ENCODE measurements around the gene APEX1. TPM values are rescaled to one million over a fixed set of nuclear protein-coding genes. Genes with fewer than 3 reads are reported as not detected.
"Not testable (repeated sequence)": the region's sequence is repeated elsewhere in the genome, so short reads cannot be mapped to it uniquely, and the experiment has no call there.

APEX1 gene
- total RNA-seq, 1 donor from 2014 or later: 119 TPM

- ATAC-seq: no peak
These were observed 21.8 kb downstream of the APEX1 start for GRCh38 chr14:20476776-20477175.

- no peak for ATAC-seq
These were observed 22.3 kb downstream of the APEX1 start for GRCh38 chr14:20477211-20477876.

- ATAC-seq: no peak
These were observed 23.9 kb downstream of the APEX1 start for GRCh38 chr14:20478894-20479293.

GRCh38 chr14:20482382-20482781 lies 27.4 kb downstream of the APEX1 start:
- ATAC-seq: no peak

- no peak for ATAC-seq
These were observed 30.9 kb downstream of the APEX1 start for GRCh38 chr14:20485900-20486299.

- ATAC-seq: no peak
These were observed 31.8 kb downstream of the APEX1 start for GRCh38 chr14:20486684-20487395.

GRCh38 chr14:20487396-20487725 lies 32.3 kb downstream of the APEX1 start:
- no peak for ATAC-seq

GRCh38 chr14:20489093-20489994 lies 34.3 kb downstream of the APEX1 start:
- ATAC-seq: peak; percentile 81

GRCh38 chr14:20490563-20490962 lies 35.5 kb downstream of the APEX1 start:
- no peak for ATAC-seq

- ATAC-seq: no peak
These were observed 37.5 kb downstream of the APEX1 start for GRCh38 chr14:20492486-20492885.

- ATAC-seq: peak; percentile 85
These were observed 38.6 kb downstream of the APEX1 start for GRCh38 chr14:20493634-20494033.

- ATAC-seq: peak; percentile 62
These were observed 40.1 kb downstream of the APEX1 start for GRCh38 chr14:20494935-20495766.

GRCh38 chr14:20498622-20499021 lies 43.6 kb downstream of the APEX1 start:
- ATAC-seq: no peak

GRCh38 chr14:20499108-20499507 lies 44.1 kb downstream of the APEX1 start:
- ATAC-seq: no peak

GRCh38 chr14:20499881-20500280 lies 44.9 kb downstream of the APEX1 start:
- no peak for ATAC-seq

GRCh38 chr14:20501346-20501745 lies 46.3 kb downstream of the APEX1 start:
- peak; percentile 77 for ATAC-seq

GRCh38 chr14:20503898-20504297 lies 48.9 kb downstream of the APEX1 start:
- no peak for ATAC-seq

GRCh38 chr14:20506276-20506675 lies 51.2 kb downstream of the APEX1 start:
- not testable (repeated sequence) for ATAC-seq

- not testable (repeated sequence) for ATAC-seq
These were observed 51.7 kb downstream of the APEX1 start for GRCh38 chr14:20506752-20507151.
